SK-MEL-5 (cell line): Measurements from ENCODE around the gene PCYT2. TPM values are rescaled to one million over a fixed set of nuclear protein-coding genes. Genes with fewer than 3 reads are reported as not detected.

Experiments
- DNase-seq: peaks from one replicate; pipeline ENCODE4 v3.0.0-alpha.2; 2016; ENCODE audit warnings: low read depth, low spot score
- in situ Hi-C: cut with HindIII; loops from 2 replicates; pipeline ENCODE4 v1.10.0; 2016; ENCODE audit warnings: low sequenced_read_pairs, high pct_unique_total_duplicates, low pct_unique_long_range_greater_than_20kb
- total RNA-seq: library from RNA; depleted of rRNA; stranded (reverse); fragments of >200 nt; shearing (Covaris generic); gene quantifications from 2 replicates; pipeline ENCODE4 v1.2.3, GENCODE V29; 2014

PCYT2 gene
- total RNA-seq, 1 experiment from 2014 or later, result 86.6 TPM

DNA sequence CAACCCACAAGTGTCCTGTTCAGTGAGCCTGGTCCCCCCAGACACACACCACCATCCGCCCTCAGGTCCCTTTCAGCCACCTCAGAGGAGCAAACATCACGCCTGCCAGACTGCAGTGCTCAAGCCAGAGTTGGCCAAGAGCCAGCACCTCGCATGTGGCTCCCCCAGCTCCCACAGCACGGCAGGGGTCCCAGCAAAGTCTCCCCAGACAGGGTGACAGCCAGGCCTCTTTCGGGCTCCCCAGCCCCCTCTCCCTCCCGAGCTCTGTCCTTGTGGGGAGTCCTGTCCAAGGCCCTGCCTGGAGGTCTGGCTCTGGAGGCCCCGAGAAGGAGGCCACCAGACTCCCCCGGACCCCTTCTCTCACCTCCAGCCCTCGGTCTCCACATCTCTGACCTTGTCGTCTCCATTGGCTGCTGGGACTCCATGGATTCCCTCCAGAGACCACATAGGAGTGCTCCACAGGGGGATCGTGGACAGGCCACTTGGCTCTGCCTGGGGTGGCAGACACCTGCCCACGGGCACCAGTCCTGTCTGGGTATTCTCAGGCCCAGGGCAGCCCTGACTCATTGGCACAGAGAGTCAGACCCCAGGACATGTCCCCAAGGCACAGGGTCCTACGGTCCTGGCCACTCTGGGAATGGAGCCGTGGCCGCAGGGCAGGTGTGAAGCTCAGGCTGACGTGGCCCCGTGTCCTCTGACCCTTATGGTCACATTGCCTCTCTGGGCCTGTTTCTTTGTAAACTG is 37.6 kb upstream of the PCYT2 start:
- in situ Hi-C loops, result no loop called here
- DNase-seq, result no peak

DNA sequence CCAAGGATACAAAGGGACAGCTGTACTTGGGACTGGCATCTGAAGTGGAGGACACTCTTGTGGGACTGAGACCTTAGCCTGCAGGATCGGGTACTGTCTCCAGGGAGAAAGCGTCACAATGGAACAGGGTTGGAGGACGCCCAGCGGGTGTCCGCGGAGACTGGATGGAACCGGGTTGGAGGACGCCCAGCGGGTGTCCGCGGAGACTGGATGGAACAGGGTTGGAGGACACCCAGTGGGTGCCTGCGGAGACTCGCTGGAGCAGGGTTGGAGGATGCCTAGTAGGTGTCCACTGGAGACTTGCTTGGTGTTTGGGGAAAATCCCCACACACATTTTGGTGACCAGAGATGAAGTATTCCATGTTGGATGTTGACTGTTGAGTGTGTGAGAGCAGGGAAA is 36.0 kb upstream of the PCYT2 start, which contains the start of gene MYADML2:
Gene MYADML2 (minus strand): TSS at position 45 of the 400 bp plus-strand sequence. CDS start 5,492 bp downstream, outside the sequence.
- no peak for DNase-seq
- in situ Hi-C loops, result no loop called here

DNA sequence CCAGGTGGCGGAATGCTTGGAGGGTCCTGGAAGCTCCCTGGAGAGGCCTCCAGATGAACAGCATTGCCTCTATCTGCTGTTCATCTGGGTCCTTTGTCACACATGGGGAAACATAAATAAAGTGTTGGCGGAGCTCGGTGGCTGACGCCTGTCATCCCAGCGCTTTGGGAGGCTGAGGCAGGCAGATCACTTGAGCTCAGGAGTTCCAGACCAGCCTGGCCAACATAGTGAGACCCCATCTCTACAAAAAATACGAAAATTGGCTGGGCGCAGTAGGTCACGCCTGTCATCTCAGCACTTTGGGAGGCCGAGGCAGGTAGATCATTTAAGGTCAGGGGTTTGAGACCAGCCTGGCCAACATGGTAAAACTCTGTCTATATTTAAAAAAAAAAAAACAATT is 33.7 kb upstream of the PCYT2 start:
- DNase-seq, result no peak
- in situ Hi-C loops, result no loop called here

DNA sequence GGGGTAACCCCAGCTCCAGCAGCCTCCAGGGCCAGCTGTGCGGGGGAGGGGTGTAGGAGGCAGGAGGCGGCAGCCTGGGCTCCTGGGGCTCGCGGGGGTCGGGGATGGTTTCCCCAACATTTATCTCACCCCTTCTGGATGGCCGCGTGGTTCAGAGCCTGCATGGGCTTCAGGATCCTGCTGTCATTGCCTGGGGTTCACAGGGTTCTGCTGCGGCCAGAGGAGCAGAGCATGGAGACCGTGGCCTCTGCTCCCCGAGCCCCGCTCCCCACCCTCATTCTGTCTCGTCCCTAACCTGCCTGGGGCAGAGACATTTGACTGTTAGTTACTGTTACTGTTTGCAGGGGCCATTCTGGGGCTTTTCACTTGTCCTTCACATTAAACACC is 31.0 kb upstream of the PCYT2 start:
- in situ Hi-C loops, result no loop called here
- DNase-seq, result no peak

DNA sequence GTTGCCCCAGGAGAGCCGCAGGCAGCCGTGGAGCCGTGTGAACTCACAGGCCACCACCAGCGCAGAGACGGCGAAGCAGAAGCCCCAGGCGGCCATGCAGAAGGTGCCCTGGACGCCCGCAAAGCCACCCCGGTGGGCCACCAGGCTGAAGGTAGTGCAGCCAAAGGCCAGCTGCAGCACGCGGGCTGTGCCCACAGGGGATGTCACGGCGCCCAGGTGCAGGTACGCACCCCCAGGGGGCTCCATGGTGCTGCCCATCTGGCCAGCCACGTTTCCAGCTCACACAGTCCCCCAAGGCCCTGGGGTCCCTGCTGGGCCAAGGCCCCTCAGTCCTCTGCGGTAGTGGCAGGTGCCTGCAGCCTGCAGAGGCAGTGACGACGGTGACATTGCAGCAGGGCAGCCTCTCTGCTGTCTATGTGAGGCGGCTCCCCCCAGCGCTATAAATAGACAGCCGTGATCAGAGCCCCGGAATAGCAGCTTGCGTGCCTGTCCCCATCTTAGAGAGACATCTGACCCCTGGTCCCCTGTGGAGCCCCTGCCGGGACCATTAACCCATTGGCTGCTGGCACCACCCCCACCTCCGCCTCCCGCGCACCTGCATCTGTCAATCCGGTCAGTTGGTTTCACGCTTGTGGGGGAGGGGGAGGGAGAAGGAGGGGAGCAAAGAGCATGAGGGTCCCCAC is 30.4 kb upstream of the PCYT2 start:
- in situ Hi-C loops, result no loop called here
- no peak for DNase-seq

DNA sequence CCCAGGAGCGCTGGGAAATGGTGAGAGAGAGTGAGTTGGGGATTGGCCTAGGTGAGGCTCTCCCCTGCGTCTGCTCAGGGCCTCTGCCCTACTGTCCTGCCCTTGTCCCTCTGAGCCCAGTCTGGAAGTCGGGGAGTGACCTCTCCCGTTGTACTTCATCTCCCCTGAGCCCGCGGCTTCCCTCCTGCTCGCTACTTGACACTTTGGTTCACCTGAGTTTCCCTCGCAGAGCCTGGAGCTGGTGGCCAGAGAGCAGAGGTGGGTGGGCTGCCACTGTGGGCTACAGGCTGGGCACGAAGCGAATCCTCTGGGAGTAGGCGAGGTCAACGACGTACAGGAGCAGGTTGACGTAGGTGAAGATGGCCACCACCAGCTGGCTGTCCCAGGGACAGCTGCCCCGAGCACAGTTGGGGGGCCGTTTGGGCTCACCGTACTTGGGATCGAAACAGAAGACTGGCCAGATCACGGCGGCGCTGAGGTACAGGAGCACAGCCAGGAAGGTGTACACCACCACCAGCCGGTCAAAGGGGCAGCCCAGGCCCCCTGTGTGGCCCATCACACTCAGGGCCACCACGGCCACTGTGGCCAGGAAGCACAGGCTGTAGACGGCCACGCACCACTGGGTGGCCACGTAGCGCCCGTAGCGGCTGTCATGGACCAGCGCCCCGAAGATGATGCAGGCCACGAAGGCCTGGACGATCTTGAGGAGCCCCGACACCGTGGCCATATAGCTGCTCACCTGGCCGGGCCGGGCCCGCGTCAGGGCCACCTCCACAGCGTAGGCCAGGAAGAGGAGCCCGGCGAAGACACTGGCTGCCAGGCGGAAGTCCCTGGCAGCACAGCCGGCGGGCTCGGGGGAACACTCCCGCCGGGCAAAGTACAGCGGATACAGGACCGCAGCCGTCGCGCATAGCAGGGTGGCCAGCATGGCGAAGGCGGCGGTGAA is 29.6 kb upstream of the PCYT2 start:
- in situ Hi-C loops, result no loop called here
- DNase-seq, result no peak

DNA sequence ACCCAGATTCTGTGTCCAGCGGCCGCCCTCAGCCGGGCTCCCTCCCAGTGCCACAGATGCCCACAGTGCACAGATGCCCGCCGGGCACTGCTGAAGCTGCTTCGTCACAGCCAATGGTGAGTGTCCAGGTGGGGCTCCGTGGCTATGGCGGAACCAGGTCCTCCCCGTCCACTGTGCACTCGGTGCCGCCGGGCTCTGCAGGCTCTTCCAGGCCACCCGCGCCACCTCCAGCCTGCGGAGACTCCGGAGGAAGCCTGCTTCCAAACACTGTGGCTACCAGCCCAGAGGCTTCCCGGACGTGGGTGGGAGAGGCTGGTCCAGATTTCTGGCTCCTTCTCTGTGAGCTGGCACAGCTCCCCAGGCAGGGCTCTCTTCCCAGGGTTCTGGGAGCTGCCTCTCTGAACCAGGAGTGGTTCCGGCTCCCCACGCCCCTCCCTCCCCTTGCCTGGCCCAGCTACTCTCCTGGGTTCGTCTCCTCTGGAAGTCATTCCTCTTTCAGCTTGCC is 28.7 kb upstream of the PCYT2 start:
- in situ Hi-C loops, result no loop called here
- DNase-seq, result no peak

DNA sequence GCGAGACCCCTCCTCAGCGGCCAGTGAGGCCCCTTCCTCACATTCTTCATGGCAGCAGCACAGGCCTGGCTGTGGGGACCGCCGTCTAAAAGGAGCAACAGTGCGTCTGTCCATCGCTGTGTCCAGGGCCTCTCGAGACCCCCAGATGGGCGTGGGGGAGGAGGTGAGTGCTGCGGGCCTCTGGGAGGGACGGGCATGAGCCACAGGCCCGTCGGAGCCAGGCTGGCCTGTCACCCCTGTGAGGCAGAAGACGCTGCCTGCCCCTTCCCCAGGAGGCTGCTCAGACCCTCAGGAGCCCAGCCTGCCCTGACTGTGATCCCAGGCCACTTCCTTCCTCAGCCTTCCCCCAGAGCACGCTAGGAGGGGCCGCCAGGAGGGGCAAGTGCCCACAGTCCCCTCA is 28.0 kb upstream of the PCYT2 start:
- DNase-seq, result no peak
- in situ Hi-C loops, result no loop called here

DNA sequence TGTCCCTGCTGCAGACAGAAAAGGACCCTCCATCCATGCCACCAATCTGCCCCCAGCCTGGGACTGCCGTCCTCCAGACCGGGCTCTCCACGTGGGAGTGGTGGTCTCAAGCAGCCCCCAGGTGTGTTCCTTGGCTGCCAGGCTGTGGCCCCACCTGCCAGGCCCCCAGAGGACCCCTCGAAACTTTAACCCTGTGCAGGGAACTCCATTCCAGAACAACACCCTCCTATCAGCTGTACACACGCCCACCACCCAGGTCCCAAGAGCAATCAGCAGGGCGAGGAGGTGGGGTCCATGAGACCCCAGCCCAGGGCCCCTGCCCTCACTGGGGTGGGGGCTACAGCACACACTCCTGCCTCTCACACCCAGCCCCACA is 24.5 kb upstream of the PCYT2 start:
- DNase-seq, result no peak
- in situ Hi-C loops, result no loop called here

DNA sequence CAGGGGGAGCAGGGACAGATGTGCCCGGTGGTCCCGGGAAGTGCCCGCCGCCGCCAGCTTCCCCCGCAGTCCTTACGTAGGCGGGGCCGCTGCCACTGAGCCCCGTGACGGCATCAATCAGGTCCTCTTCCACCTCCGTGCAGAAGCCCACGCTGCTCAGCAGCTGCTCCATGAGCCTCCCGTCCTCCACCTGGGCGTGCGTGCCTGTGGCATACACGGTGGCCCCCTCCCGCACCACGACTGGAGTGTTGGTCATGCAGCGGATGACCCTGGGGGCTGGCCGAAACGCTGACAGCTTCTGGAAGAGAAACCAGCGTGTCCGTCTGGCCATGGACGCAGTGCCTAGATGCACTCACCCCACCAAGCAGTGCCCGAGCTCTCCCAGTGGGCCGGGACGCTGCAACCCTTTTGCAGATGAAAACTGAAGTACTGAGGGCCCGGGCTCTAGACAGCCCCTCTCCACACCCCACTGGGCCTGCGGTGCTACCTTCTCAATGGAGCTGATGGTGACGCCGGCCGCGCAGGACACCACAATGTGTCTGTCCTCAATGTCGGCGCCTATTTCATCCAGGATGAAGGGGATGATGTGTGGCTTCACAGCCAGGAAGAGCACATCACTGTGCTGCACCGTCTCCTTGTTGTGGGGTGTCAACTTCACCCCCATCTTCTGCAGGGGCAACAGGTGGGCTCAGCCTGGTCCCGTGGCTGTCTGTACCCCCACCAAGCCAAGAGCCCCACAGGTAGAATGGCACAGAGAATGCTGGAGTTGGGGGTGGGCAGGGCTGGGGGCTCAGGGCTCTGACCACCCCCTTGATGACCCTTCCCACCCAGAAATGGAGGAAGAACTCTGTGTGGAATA is 23.9 kb upstream of the PCYT2 start:
- in situ Hi-C loops, result no loop called here
- no peak for DNase-seq

DNA sequence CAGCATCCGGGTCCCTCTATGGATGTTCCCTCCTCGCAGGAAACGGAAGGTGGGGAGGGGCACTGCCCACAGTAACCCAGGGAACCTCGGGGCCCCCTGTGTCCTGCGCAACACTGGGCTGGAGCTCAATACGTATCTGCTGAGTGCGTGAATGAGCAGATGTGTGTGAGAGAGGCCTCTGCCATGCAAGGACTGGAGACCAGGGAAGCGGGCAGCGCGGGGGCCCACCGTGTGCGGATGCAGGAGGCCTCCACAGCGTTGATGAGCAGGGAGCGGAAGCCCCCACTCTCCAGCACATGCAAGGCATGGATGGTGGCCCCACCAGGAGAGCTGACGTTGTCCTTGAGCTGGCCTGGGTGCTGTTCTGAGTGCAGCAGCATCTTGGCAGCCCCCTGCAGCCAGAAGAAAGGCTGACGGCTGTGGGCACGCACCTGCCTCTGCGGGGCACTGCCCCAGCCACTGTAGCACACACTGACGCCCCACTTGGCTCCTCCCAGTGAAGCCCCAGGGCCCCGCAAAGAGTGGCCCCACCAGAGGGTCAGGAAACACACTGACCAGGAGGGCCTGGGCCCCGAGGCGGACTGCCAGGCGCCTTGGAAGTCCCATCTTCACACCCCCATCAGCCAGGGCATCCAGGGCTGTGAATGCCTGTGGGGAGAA is 23.0 kb upstream of the PCYT2 start:
- DNase-seq, result no peak
- in situ Hi-C loops, result no loop called here

DNA sequence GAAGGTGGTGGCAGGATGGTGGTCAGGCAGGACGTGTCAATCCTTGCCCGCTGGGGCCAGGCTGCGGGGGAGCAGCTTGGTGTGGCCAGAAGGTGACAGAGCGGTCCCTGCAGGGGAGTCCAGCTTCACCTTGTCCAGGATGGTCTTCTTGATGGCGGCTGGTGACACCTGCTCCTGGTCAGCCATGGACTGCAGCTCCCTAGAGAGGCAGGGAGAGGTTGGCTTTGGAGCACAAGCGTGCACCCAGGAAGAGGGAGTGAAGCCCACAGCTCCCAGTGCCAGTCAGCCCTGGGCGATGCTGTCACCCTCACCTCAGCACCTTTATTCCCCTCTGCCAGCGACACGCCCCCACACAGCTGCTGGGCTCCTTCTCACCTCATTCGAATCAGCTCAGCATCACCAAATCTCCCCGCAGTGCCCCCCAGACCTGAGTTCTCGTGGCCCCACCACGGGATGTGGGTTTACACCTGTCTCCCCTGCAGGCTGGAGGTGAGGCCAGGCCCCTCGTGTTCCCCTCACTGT is 22.0 kb upstream of the PCYT2 start:
- in situ Hi-C loops, result no loop called here
- no peak for DNase-seq

DNA sequence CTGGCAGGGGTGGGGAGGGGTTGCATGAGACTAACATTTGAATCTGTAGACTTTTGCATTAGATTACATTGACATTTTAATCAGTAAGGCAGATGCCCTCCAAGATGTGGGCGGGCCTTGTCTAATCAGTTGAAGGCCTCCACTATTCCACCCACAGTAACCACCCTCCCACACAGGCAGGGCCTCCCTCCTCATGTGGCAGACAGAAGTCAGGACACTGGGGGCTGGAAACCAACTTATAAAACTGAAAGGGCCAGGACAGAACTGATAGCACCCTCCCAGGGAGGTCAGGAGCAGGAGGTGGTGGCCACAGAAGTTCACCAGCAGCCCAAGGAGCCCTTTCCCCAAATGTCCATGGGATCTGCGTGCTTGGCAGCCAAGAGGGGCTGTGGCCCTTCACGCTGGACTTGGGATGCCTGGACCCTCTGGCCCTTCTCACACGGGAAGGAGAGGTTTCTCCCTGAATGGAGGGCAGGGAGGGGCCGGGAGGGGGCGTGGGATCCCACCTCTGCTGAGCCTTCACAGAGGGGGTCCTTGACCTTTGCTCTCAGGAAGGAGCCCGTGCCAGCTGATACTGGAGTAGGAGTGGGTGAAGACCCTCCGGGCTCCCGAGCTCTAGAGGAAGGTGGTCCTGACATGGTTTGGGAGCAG is 21.3 kb upstream of the PCYT2 start:
- in situ Hi-C loops, result no loop called here

DNA sequence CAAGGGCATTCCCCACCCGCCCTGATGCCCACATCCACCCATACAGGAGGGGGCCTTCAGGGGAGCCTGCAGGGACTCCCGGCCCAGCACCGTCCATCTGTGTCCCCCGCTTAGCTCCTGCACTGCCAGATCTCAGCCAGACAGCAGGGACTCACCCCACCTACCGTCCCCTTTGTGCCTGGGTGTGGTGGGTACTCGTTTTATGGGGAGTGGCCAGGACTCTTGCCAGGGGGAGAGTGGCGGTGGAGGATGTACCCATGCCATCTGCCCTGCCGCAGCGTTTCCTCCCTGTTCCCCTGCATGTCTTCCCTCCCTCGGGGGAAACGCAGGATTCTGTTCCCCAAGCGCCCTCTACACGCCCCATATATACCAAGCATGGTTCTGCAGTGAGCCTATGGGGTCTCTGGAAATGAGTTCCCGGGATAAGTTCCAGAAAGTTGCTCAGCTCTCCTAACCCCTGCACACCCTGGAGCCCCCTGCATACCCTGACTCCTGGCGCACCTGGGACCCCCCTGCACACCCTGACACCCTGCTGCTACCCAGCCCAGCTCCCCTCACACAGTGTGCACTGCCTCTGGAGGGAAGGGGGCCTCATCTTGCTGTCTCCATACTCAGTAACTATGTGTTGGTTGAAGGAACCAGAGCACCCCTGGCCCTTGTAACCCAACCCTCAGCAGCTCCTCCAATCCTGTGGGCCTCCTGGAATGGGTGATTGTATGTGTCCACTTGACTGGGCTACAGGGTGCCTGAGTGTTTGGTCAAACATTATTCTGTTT is 20.5 kb upstream of the PCYT2 start:
- in situ Hi-C loops, result no loop called here
- DNase-seq, result no peak

More for the DNA sequence above, 21.3 kb upstream of the PCYT2 start:
- DNase-seq, result no peak

DNA sequence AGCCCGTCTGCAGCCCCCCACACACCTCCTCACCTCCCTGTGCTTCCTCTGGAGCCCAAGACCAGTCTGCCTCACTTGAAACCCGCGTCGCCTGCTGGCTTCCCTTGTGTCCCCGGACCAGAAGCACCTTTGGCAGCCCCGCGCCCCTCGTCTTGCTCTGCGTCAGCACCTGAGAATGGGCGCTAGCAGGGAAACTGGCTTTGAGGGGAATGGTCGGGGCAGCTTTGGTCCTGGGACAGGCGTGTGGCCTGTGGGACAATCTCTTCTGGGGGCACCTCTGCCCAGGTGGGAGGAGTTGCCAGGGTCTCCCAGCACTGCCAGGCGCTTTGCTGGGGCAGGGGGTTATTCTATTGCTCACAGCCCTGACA is 20.0 kb upstream of the PCYT2 start:
- in situ Hi-C loops, result no loop called here
- no peak for DNase-seq
